SIG-M5 (cell line): Measurements from ENCODE around the gene STPG4.

ENCODE experiments used
- DNase-seq: peaks from one replicate; lab custom pipeline; 2025; lab: John Stamatoyannopoulos, UW

Gene STPG4

GRCh38 chr2:47087051-47087450, 68.1 kb downstream of the STPG4 start:
- DNase-seq = no peak

GRCh38 chr2:47086571-47086970, 68.5 kb downstream of the STPG4 start:
- DNase-seq = no peak

- no peak for DNase-seq
Observed at GRCh38 chr2:47086054-47086471, 69.0 kb downstream of the STPG4 start.

- no peak for DNase-seq
Observed at GRCh38 chr2:47083886-47084687, 71.0 kb downstream of the STPG4 start.

- DNase-seq = no peak
Observed at GRCh38 chr2:47083485-47083884, 71.6 kb downstream of the STPG4 start.

GRCh38 chr2:47083005-47083404, 72.1 kb downstream of the STPG4 start:
- DNase-seq = no peak

- no peak for DNase-seq
Observed at GRCh38 chr2:47080888-47081301, 74.2 kb downstream of the STPG4 start.

- DNase-seq = no peak
Observed at GRCh38 chr2:47079515-47080412, 75.3 kb downstream of the STPG4 start.

- DNase-seq = no peak
Observed at GRCh38 chr2:47078541-47079482, 76.3 kb downstream of the STPG4 start.

- no peak for DNase-seq
Observed at GRCh38 chr2:47077442-47078117, 77.5 kb downstream of the STPG4 start.

GRCh38 chr2:47076586-47077441, 78.3 kb downstream of the STPG4 start:
- DNase-seq = no peak

- DNase-seq = no peak
Observed at GRCh38 chr2:47076126-47076506, 79.0 kb downstream of the STPG4 start.

GRCh38 chr2:47075361-47076125, 79.6 kb downstream of the STPG4 start:
- DNase-seq = no peak

GRCh38 chr2:47074691-47075090, 80.4 kb downstream of the STPG4 start:
- DNase-seq = no peak

GRCh38 chr2:47073641-47074040, 81.5 kb downstream of the STPG4 start:
- DNase-seq = no peak

- DNase-seq = no peak
Observed at GRCh38 chr2:47073217-47073616, 81.9 kb downstream of the STPG4 start.

GRCh38 chr2:47072728-47073191, 82.3 kb downstream of the STPG4 start:
- peak; percentile 89 for DNase-seq

- no peak for DNase-seq
Observed at GRCh38 chr2:47072018-47072691, 83.0 kb downstream of the STPG4 start.
